GM19372 (cell line): ENCODE measurements around the gene FGD6.
"Not testable (repeated sequence)": the region's sequence is repeated elsewhere in the genome, so short reads cannot be mapped to it uniquely, and the experiment has no call there.

Source experiments
- ATAC-seq: cut with Tn5 transposase; IDR thresholded peaks from one replicate; pipeline ENCODE4 v1.9.1; 2021; ENCODE audit warnings: mild to moderate bottlenecking, low read depth, moderate library complexity; ENCODE audit not compliant: unreplicated experiment

FGD6 gene

DNA sequence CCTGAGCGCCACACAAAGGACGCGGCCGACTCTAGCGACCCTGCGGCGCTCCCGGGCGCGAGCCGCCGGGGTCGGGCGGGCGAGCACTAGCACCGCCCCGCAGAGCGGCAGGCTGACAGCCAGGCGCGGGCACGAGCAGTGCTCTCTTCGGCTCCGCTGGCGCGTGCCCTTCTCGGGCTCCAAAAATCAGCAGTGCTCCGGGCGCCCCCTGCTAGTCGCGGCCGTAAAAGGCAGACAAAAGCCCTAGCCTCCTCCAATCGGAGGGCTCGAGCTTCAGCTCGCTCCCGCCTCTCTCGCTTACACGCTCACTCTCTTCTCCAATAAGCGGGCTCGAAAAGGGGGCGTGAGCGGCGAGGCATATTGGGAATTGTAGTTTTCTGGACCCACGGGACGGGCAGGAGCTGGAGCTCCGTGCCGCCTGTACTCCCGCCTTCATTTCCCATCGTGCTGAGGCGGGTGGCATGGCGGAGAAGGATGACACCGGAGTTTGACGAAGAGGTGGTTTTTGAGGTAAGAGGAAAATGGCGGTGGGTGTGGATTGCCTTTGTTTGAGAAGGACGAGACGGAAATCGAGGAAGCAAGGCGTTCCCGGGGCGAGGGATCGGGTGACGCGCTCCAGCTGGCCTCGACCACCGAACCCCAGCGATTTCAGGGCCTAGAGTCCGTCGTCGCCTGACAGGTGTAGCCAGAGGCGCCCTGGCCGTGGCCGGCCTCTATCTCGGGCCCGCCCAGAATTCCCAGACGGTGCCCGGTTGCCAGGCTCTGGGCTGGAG is at the start of gene FGD6, which contains the start of gene VEZT:
FGD6 (minus strand) TSS at position 91 of the 773 bp plus-strand sequence. CDS start 227 bp downstream, outside the sequence.
VEZT (plus strand) TSS at position 431 of the 773 bp plus-strand sequence; CDS start at position 475, 44 bp downstream.
- ATAC-seq = peak; percentile 92

DNA sequence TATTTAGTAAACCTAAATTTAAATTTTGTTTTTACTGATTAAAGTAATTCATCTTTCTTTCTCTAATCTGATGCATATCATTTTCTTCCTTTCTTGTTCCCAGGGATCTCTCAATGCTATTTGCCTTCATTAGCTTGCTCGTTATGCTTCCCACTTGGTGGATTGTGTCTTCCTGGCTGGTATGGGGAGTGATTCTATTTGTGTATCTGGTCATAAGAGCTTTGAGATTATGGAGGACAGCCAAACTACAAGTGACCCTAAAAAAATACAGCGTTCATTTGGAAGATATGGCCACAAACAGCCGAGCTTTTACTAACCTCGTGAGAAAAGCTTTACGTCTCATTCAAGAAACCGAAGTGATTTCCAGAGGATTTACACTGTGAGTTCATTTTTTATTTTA is 49.0 kb upstream of the FGD6 start:
- no peak for ATAC-seq

- no peak for ATAC-seq
Measured at GRCh38 chr12:95265765-95266164, 48.5 kb upstream of the FGD6 start.

- no peak for ATAC-seq
Measured at GRCh38 chr12:95262808-95263207, 45.5 kb upstream of the FGD6 start.

- no peak for ATAC-seq
Measured at GRCh38 chr12:95261109-95261508, 43.8 kb upstream of the FGD6 start.

DNA sequence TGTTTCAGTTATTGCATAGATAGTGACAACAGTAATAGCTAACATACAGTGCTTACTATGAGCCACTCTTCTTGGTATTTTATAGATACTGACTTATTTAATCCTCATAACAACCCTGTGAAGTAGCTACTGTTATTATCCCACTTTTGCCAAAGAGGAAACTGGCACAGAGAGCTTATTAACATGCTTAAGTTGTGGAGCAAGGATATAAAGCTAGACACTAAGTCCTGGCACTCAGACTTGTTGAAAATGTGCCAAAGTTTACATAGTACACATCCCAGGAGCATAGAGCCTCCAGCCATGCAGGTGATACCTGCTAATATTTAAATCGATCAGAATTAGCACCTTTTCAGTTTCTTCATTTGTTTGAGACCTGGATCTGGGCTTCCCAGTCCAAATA is 42.1 kb upstream of the FGD6 start:
- no peak for ATAC-seq

DNA sequence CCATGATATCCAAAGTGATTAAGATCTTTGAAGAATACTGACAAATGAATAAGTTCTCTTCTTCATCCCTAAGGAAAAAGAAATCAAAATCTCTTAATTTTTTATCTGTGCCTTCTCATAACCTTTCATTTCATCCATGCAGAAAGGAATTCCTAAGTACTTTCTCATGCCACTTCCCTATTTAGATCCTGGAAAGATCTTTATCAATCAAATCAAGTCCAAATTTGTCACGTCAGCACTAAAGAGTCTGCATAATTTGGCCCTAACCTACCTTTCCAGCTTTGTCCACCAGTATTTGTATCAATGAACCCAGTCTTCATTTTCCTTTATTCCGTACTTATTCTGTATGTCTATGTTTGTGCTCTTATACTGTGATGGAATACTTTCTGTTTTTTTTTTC is 41.5 kb upstream of the FGD6 start:
- no peak for ATAC-seq

- ATAC-seq = no peak
Measured at GRCh38 chr12:95258151-95258550, 40.9 kb upstream of the FGD6 start.

DNA sequence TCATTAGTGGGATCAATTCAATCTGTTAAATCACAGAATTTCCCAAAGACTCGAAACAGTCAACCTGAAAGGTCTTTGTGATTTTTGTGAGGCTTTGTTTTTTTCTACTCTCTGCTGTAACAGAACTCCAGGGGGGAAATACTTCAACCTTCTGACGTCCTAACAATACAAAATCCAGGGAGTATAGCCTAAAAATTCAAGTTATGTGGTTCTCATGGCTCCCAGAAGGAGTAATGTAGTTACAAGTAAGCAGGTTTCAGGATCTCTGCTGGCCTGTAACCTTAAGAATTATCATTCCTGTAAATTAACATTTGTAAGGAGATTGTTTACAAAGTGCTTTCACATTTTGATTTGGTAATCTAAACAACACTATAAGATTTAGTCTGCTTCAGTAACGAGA is 40.3 kb upstream of the FGD6 start:
- no peak for ATAC-seq

GRCh38 chr12:95253386-95253785 is 36.1 kb upstream of the FGD6 start:
- no peak for ATAC-seq

GRCh38 chr12:95248604-95249360 is 31.5 kb upstream of the FGD6 start:
- ATAC-seq = no peak

GRCh38 chr12:95248095-95248494 is 30.8 kb upstream of the FGD6 start:
- ATAC-seq = no peak

DNA sequence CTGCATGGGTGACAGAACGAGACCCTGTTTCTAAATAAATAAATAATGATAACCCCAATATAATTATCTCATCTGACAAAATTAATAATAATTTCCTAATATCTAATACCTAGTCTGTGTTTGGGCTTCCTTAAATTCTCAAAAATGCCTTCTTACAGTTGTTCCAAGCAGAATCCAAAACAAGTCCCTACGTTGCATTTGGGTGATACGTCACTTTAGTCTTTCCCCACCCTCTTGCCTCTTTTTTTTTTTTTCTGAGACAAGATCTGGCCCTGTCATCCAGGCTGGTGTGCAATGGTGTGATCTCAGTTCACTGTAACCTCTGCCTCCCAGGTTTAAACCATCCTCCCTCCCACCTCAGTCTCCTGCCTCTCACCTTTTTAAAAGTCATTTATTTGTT is 27.1 kb upstream of the FGD6 start:
- ATAC-seq = no peak

DNA sequence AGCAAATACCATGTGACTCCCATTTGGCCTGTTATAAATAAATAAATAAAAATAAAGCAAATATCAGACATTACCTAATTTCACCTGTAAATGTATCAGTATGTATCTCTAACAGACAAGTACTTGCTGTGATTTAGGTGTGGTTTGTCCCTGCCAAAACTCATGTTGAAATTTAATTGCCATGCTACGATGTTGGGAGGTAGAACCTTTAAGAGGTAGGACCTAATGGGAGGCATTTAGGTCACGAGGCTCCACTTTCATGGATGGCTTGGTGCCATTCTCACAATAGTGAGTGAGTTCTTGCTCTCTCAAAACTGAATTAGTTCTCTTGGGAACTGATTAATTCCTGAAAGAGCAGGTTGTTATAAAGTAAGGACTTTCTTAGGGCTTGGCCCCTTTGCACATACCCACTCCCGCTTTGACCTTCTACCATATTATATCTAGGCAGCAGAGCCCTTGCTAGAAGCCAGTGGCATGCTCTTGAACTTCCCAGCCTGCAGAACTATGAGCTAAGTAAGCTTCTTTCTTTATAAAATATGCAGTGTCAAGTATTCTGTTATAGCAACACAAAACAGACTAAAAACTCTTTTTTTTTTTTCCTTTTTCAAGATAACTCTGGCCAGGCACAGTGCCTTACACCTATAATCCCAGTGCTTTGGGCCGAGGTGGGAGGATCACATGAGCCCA is 26.4 kb upstream of the FGD6 start:
- no peak for ATAC-seq

- ATAC-seq = no peak
Measured at GRCh38 chr12:95241761-95242506, 24.7 kb upstream of the FGD6 start.

GRCh38 chr12:95241138-95241537 is 23.9 kb upstream of the FGD6 start:
- ATAC-seq = not testable (repeated sequence)

- ATAC-seq = no peak
Measured at GRCh38 chr12:95240556-95240955, 23.3 kb upstream of the FGD6 start.

GRCh38 chr12:95239835-95240234 is 22.6 kb upstream of the FGD6 start:
- ATAC-seq = not testable (repeated sequence)

DNA sequence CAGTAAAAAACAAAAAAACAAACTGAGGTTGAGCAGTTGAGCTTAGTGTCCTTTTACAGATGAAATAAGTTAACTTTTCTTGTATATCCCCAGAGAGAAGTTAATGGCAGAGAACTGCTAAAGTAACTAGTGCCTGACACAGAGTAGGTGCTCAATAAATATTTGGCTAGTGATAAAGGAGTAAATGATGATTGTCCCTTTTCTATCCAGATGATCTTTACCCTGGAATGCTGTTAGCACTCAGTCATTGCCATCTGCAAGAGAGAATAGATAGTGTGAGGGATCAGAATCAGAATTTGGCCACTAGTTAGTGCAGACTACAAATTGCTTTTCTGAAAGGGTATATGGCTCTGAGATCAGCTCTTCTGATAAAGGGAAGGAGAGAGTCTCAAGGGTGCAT is 21.9 kb upstream of the FGD6 start:
- no peak for ATAC-seq

DNA sequence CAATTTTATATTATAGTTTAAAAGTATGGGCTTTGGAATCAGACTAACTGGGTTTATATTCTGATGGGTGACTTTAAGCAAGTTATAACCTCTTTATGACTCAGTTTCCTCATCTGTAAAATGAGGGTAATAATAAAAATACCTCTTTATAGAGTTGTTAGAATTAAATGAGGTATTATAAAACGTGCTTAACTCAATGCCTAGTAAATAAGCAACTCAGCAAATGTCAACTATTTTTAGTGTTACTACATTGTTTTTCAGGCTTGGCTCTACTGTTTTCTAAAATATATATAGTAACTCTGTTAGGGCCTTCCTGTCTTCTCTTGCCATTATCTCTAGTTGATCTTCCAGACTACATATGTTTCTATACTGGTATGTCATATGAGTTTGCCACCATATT is 20.9 kb upstream of the FGD6 start:
- no peak for ATAC-seq
